Upper lobe of right lung (tissue), 1 donor: ENCODE measurements around the gene METTL24. TPM values are rescaled to one million over a fixed set of nuclear protein-coding genes. Genes with fewer than 3 reads are reported as not detected.

ENCODE experiments used
- ATAC-seq: fragments of 200-7000 bp; cut with Tn5 transposase; one replicate; pipeline ENCODE4 v1.9.1; 2020; ENCODE audit warnings: mild to moderate bottlenecking, moderate library complexity
- DNase-seq: peaks from one replicate; pipeline ENCODE4 v3.0.0-alpha.2; 2020
- H3K27ac ChIP-seq: fragments of 200-600 bp; one replicate; pipeline ENCODE4 v1.8.0; 2022
- H3K27me3 ChIP-seq: fragments of 200-600 bp; one replicate; pipeline ENCODE4 v1.8.0; 2022; ENCODE audit warnings: mild to moderate bottlenecking
- H3K36me3 ChIP-seq: fragments of 200-600 bp; one replicate; pipeline ENCODE4 v1.8.0; 2022
- H3K4me1 ChIP-seq: fragments of 200-600 bp; one replicate; pipeline ENCODE4 v1.8.0; 2022
- H3K4me3 ChIP-seq: fragments of 200-600 bp; one replicate; pipeline ENCODE4 v1.8.0; 2022; ENCODE audit warnings: mild to moderate bottlenecking
- H3K9me3 ChIP-seq: fragments of 200-600 bp; one replicate; pipeline ENCODE4 v1.8.0; 2022
- intact Hi-C: fragments of 100-400 bp; cut with DNase I; formaldehyde crosslinking; loops from one replicate; pipeline ENCODE4 v1.11.0; 2022
- total RNA-seq: library from RNA; stranded (reverse); fragmentation: NEBNext Ultra II Directional; extraction: Animal tissue kit (Norgen Biotek cat#: 25700); gene quantifications from one replicate; pipeline ENCODE4 v1.2.1, GENCODE V29; 2021
- TF ChIP-seq, protein P1 (sequence below): fragments of 200-600 bp; IDR thresholded peaks from one replicate; pipeline ENCODE4 v1.8.0; 2022; ENCODE audit warnings: antibody characterized with exemption
- donor health status: DM: no; HTN: yes; CAD: no; lungs with severe emphysema.

The METTL24 gene
- total RNA-seq, 1 donor from 2014 or later: 3.7 TPM

DNA sequence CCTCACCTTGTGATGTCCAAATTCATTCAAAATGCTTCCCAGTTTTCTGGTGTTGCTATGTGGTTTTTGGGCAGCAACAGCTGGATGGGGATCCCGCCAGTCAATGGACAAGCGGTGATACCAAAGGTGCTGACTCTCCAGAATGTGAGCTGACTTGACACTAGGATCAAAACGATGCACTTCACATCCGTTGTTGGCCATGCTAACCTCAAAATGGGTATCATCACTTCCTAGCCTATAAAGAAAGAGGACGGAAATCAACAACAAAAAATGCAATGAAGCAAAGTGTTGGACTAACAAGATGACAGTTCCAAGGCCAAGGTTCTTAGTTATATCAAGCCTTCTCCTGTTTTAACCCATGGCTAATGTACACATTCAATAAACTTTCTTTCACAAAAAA is 59.2 kb downstream of the METTL24 start:
- no peak overlapping the region for H3K27ac ChIP-seq
- TF ChIP-seq, protein P1, sequence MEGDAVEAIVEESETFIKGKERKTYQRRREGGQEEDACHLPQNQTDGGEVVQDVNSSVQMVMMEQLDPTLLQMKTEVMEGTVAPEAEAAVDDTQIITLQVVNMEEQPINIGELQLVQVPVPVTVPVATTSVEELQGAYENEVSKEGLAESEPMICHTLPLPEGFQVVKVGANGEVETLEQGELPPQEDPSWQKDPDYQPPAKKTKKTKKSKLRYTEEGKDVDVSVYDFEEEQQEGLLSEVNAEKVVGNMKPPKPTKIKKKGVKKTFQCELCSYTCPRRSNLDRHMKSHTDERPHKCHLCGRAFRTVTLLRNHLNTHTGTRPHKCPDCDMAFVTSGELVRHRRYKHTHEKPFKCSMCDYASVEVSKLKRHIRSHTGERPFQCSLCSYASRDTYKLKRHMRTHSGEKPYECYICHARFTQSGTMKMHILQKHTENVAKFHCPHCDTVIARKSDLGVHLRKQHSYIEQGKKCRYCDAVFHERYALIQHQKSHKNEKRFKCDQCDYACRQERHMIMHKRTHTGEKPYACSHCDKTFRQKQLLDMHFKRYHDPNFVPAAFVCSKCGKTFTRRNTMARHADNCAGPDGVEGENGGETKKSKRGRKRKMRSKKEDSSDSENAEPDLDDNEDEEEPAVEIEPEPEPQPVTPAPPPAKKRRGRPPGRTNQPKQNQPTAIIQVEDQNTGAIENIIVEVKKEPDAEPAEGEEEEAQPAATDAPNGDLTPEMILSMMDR: no peak
- H3K4me3 ChIP-seq: no peak overlapping the region
- intact Hi-C loops: no loop called here
- no peaks in the 10 kb centered on the region for H3K36me3 ChIP-seq
- ATAC-seq (no peak), DNase-seq (no peak)
- H3K9me3 ChIP-seq: no peaks in the 10 kb centered on the region
- no peaks in the 10 kb centered on the region for H3K4me1 ChIP-seq
- H3K27me3 ChIP-seq: no peaks in the 10 kb centered on the region

- H3K36me3 ChIP-seq: no peaks in the 10 kb centered on the region
- DNase-seq: no peak
- no peaks in the 10 kb centered on the region for H3K4me1 ChIP-seq
- H3K9me3 ChIP-seq: no peaks in the 10 kb centered on the region
- ATAC-seq: no peak
- no peaks in the 10 kb centered on the region for H3K27me3 ChIP-seq
- TF ChIP-seq, protein P1: no peak
- no peak overlapping the region for H3K27ac ChIP-seq
- intact Hi-C loops: no loop called here
- H3K4me3 ChIP-seq: no peak overlapping the region
Measured at GRCh38 chr6:110298411-110298810, 59.7 kb downstream of the METTL24 start.

GRCh38 chr6:110296241-110297025 is 61.7 kb downstream of the METTL24 start:
- ATAC-seq (no peak), DNase-seq (no peak)
- no peaks in the 10 kb centered on the region for H3K9me3 ChIP-seq
- no peaks in the 10 kb centered on the region for H3K36me3 ChIP-seq
- TF ChIP-seq, protein P1: no peak
- H3K4me3 ChIP-seq: no peak overlapping the region
- H3K4me1 ChIP-seq: no peaks in the 10 kb centered on the region
- H3K27me3 ChIP-seq: no peaks in the 10 kb centered on the region
- intact Hi-C loops: no loop called here
- H3K27ac ChIP-seq: no peak overlapping the region

GRCh38 chr6:110295451-110296165 is 62.5 kb downstream of the METTL24 start:
- H3K4me3 ChIP-seq: no peak overlapping the region
- ATAC-seq (no peak), DNase-seq (no peak)
- intact Hi-C loops: no loop called here
- TF ChIP-seq, protein P1: no peak
- H3K27me3 ChIP-seq: no peaks in the 10 kb centered on the region
- no peaks in the 10 kb centered on the region for H3K36me3 ChIP-seq
- no peak overlapping the region for H3K27ac ChIP-seq
- no peaks in the 10 kb centered on the region for H3K9me3 ChIP-seq
- H3K4me1 ChIP-seq: no peaks in the 10 kb centered on the region

- TF ChIP-seq, protein P1: no peak
- no peaks in the 10 kb centered on the region for H3K27me3 ChIP-seq
- ATAC-seq: no peak
- no peaks in the 10 kb centered on the region for H3K36me3 ChIP-seq
- H3K27ac ChIP-seq: no peak overlapping the region
- no peaks in the 10 kb centered on the region for H3K9me3 ChIP-seq
- no peak overlapping the region for H3K4me3 ChIP-seq
- DNase-seq: no peak
- intact Hi-C loops: no loop called here
- no peaks in the 10 kb centered on the region for H3K4me1 ChIP-seq
Measured at GRCh38 chr6:110287462-110288341, 70.4 kb downstream of the METTL24 start.
